Spinal cord (tissue), 10 donors: ENCODE measurements around the gene HOXD8. TPM values are rescaled to one million over a fixed set of nuclear protein-coding genes. Genes with fewer than 3 reads are reported as not detected.

ENCODE experiments used
- DNase-seq, 6 donors: peaks; one replicate each; pipeline versions ENCODE4 v3.0.0 to v3.0.0-alpha.2; 2013 to 2015; ENCODE audit warnings: low spot score in 6 of 6, low read depth in 4 of 6
- H3K27ac ChIP-seq: one replicate; pipeline ENCODE4 v1.5.1; 2013; ENCODE audit warnings: low read depth, low read length, control low read depth
- H3K27me3 ChIP-seq: one replicate; pipeline ENCODE4 v1.6.1; 2013; ENCODE audit warnings: low read length; ENCODE audit not compliant: control insufficient read depth, insufficient read depth
- H3K36me3 ChIP-seq: one replicate; pipeline ENCODE4 v1.6.1; 2013; ENCODE audit warnings: low read length; ENCODE audit not compliant: control insufficient read depth, insufficient read depth
- H3K4me1 ChIP-seq: one replicate; pipeline ENCODE4 v1.6.1; 2013; ENCODE audit warnings: low read length; ENCODE audit not compliant: control insufficient read depth, insufficient read depth
- H3K4me3 ChIP-seq: one replicate; pipeline ENCODE4 v1.5.1; 2013; ENCODE audit warnings: low read depth, low read length, control low read depth
- H3K9me3 ChIP-seq: one replicate; pipeline ENCODE4 v1.6.1; 2013; ENCODE audit warnings: low read length; ENCODE audit not compliant: control insufficient read depth, insufficient read depth
- WGBS: methylation state at CpG from one replicate; pipeline ENCODE4 v1.1.5; 2013; ENCODE audit warnings: missing lambda C conversion rate; ENCODE audit not compliant: insufficient coverage; 5-methylcytosine and 5-hydroxymethylcytosine counted together
- polyA plus RNA-seq, 2 donors: library from polyadenylated mRNA; unstranded; fragments of 120-200 nt; gene quantifications; one replicate each; pipeline ENCODE4 v1.2.1, GENCODE V29; 2013; ENCODE audit not compliant: insufficient read length in 2 of 2
- total RNA-seq, 2 donors: library from RNA; depleted of rRNA in 1 of 2; stranded (reverse); fragments of 120-200 nt in 1 of 2; fragments of >200 nt in 1 of 2; gene quantifications; one replicate each; pipeline versions ENCODE4 v1.2.3 to v1.2.4, GENCODE V29; 2013 to 2014
- donor health status: healthy.

Gene HOXD8
- total and polyA plus RNA-seq, 4 donors = 10.5 to 42.7 (median 21.4) TPM

DNA sequence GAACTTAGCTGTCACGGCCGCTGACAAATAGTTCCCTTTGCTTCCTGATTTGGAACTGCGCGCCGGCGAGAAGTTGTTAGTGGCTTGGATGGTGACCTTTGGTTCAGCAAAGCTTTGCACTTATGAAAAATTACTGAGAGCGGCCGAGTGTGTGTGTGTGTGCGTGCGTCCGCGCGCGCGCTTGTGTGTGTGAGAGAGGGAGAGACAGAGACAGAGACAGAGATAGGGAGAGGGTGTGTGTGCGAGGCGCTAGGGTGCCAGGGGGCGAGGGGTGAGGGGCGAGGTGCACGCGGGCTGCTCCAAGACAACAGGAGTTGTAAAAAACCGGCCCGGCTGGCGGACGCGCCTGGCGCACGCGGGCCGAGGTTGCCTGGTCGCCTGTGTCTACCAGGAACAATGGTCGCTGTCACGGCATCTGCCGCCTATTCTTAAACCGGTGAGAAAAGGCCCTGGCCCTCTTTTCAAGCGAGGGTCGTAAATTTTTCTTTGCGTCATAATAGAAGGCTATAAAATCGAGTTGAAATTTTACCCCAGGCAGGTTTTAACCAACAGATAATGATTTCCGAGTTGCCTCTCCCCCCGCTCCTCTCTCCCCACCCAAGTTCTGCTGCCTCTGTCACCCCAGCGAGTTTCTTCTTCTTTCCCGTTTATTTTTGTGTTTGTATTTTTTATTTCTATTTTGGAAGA, 28.1 kb downstream of the HOXD8 start:
- Histone ChIP-seq H3K4me1 (peaks cover 65% of the 10 kb centered on the region), H3K4me3 (peak overlapping the region; percentile 30), H3K9me3 (no peaks in the 10 kb centered on the region), H3K36me3 (peaks cover 41% of the 10 kb centered on the region), H3K27me3 (peaks cover 35% of the 10 kb centered on the region), H3K27ac (peak overlapping the region; percentile 73)
- peak in 2 of 6 donors; percentile 58 to 90 for DNase-seq
- 4% methylated on average over 34 of the region's 43 CpGs for WGBS

DNA sequence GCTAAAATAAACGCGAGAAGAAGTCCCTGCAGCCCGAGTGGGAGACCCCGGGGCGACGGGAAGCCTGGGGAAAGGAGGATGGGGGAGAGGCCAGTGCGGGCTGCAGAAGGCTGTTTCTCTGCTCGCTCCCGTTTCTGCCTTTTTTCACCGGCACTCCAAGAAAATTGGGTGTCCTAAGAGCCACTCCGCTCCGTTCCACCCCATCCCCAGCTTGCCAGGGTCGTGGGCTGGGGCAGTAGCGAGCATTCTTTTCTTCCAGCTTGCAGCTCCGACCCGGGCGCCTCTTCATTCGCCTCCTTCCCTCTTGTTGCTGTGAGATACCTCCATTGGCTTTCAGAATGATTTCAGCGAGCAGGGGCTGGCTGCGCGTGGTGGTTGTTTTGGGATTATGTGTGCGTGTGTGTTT, 28.7 kb downstream of the HOXD8 start:
- peak overlapping the region; percentile 30 for H3K4me3 ChIP-seq
- peaks cover 38% of the 10 kb centered on the region for H3K27me3 ChIP-seq
- H3K27ac ChIP-seq = peak overlapping the region; percentile 73
- 12% methylated on average over 14 of the region's 22 CpGs for WGBS
- H3K36me3 ChIP-seq = peaks cover 39% of the 10 kb centered on the region
- no peaks in the 10 kb centered on the region for H3K9me3 ChIP-seq
- peaks cover 68% of the 10 kb centered on the region for H3K4me1 ChIP-seq
- peak in 2 of 6 donors; percentile 66 to 88 for DNase-seq

DNA sequence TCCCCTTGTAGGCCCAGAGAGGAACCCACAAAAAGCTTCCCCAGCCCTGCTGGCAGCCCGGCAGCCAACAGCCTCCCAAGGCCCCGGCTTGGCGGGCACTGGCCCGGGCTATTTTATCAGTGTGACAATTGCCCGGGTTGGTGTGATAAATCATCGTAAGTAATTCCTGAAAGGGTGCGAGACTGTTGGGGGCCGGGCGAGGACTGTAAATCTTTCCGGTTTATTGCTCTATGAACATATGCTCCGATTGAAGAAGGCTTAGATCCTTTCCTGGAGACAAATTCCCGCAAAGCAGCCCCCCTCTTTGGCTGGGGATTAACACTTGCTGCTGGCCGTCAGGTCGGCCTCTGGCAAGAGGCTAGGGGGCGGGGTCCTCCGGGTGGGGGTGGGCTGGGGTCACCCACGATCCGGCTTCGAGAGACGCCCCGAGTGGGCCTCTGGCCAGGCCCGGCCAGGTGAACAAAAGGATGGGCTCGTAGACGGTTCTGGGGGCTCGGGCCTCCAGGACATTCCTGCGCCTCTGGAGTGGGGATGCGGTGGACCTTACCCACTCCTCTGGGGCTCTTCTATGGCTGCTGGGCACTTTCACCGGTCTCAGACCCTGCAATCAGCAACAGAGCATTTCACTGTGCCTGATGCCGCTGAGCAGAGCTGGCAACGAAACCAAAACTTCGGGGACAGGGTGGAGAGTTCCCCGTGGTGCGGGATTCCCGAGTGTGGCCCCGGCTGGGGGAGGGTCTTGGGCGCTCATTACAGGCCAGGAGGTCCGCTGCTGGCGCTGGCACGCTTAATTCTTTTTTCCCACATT, 29.6 kb downstream of the HOXD8 start:
- H3K27me3 ChIP-seq = peaks cover 44% of the 10 kb centered on the region
- H3K4me1 ChIP-seq = peaks cover 75% of the 10 kb centered on the region
- H3K9me3 ChIP-seq = no peaks in the 10 kb centered on the region
- peaks cover 39% of the 10 kb centered on the region for H3K36me3 ChIP-seq
- WGBS = 18% methylated on average over 26 of the region's 39 CpGs
- DNase-seq = peak in 2 of 6 donors; percentile 59 to 87
- H3K27ac ChIP-seq = peak overlapping the region; percentile 89
- no peak overlapping the region for H3K4me3 ChIP-seq

DNA sequence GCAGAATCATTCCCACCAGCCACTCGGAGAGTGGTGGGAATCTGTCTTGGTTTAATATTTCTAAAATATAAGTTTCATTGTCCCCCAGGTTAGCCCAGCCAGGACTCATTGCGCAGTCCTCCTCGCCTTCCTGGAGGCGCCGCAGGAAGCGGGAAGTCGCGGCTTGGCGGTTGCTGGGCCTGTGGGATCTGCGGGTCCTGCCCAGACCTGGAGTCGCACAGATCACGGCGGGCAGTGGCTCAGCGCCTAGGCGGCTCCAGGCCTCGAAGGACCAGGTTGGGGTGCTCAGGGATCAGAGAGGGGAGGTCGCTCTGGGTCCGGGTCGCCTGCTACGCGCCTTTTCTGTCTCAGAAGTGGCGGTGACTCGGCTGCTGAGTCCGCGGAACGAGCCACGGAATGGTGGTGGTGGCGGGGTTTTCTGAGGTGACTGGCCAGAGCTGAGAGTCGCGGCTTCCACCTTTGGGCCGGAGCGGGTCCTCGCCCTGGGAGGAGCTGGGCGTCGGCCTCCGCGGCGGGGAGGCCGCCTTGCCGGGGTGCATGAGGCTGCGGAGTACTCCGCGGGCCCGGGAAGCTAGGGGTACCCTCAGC, 30.3 kb downstream of the HOXD8 start:
- H3K27me3 ChIP-seq = peaks cover 51% of the 10 kb centered on the region
- DNase-seq = peak in 2 of 6 donors; percentile 38 to 62

DNA sequence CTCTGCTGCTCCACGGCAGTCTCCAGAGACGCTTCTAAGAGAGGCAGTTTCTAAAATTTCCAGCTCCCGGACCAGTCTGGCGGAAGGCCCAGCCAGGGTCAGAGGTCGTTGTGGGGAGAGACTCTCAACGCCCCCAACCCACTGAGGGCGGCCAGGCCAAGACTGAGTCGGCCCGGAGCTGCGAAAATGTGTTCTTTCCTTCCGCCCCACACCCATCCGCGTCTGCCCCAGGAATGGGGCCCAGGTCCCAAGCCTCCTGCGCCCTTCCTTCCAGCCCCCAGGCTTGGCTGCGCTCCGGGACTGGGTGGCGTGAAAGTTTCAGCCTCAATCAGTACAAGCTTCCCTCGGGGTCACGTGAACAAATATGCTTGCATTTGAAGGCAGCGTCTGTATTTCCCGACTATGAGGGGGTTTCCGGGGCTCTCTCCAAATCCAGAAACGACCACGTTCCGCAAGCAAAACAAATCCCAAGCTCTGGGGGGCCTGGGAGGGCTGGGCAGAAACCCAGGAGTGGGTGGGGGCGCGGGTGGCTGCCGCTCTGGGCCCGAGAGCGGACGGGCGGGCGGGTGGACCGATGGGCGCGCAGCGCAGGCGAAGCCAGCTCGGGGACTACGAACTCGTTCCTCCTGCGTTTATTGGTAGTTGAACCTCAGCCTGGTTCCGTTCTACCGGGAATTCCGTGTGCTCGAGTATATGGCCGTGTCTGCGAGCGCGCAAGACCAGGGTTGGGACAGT, 30.9 kb downstream of the HOXD8 start:
- Histone ChIP-seq H3K4me1 (peaks cover 85% of the 10 kb centered on the region), H3K27ac (peak overlapping the region; percentile 89), H3K36me3 (peaks cover 45% of the 10 kb centered on the region), H3K4me3 (peak overlapping the region; percentile 31), H3K27me3 (peaks cover 57% of the 10 kb centered on the region), H3K9me3 (no peaks in the 10 kb centered on the region)
- WGBS = 23% methylated on average over 44 of the region's 50 CpGs
- peak in 2 of 6 donors; percentile 70 to 84 for DNase-seq

More for the DNA sequence above, 30.3 kb downstream of the HOXD8 start:
- WGBS = 31% methylated on average over 43 of the region's 44 CpGs
- Histone ChIP-seq H3K27ac (peak overlapping the region; percentile 89), H3K9me3 (no peaks in the 10 kb centered on the region), H3K36me3 (peaks cover 42% of the 10 kb centered on the region), H3K4me1 (peaks cover 80% of the 10 kb centered on the region), H3K4me3 (peak overlapping the region; percentile 31)

DNA sequence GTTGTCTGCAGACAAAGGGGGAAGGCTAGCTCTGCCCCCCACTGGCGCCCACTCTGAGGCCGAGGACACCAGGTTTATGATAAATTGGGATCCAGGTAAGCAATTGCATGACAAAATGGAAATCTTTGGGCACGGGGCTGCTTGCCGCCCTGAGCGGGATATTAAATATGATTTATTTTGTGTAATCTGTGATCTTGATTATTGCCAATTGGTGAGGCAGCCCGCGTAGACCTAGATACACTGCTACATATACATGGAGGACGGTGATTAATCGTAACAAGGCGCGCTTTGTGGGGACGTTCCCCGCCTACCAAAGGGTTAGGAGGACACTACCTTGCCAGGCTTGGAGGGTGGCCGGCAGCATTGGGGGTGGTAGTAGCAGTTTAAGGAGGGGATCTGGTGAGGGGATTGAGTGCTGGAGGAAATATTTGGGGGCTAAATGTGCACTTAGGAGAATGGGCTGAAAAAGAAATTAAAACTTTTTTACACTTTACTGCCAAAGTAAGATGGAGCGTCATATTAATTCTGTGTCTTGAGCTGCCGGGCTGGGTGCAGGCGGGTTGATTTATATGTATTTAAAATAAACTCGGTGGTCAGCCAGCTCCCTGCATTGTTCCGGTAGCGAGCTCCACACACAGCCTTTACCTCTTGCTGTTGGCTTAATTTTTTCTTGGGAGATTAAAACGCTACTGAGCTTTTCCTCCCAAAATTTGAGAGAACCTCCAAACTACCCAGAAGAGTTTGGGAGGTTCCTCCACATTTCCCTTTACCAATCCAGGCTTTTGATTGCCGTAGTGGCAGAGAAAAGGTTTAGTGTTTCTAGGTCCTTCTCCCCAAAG, 31.7 kb downstream of the HOXD8 start:
- peaks cover 43% of the 10 kb centered on the region for H3K36me3 ChIP-seq
- H3K9me3 ChIP-seq = no peaks in the 10 kb centered on the region
- 45% methylated on average over 12 of the region's 22 CpGs for WGBS
- H3K4me1 ChIP-seq = peaks cover 84% of the 10 kb centered on the region
- peak overlapping the region; percentile 31 for H3K4me3 ChIP-seq
- peak in 1 of 6 donors; percentile 80 for DNase-seq
- H3K27ac ChIP-seq = peak overlapping the region; percentile 89
- peaks cover 57% of the 10 kb centered on the region for H3K27me3 ChIP-seq

DNA sequence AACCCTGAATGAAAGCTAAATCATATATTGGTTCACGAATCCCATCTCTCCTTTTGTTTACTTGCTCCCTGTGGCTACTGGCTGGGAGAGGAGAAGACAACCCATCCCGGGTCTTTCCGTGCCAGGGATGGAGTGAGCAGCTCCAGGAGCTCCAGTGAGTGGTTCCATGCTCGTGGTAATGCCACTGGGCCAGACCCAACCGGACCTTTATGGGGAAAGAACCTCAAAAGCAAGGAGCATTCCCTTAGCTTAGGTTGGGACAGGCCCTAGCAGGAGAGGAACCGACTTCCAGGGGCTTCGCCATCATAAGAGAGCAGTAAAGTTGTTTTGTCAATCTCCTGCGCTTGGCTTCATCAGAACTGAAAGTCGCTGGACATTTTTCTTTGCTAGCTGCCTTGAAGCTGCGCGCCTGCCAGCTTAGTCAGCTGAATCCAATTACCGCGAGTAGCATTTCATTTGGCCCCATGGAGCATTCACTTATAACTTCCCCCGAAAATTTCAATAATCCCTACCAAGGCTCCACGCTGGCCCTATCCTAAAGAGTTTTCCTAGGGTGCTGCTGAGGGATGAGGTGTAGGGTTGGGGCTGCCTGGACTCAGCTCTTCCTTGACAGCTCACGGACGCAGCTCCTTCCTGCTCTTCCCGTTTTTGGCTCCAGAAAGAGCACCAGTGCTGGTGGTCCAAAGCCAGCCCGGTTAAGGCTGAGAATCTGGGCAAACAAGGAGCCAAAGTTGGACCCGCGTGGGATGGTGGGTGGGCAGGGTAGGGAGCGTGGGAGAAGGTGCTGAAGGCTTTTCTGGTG, 32.5 kb downstream of the HOXD8 start:
- Histone ChIP-seq H3K4me1 (peaks cover 78% of the 10 kb centered on the region), H3K27me3 (peaks cover 52% of the 10 kb centered on the region), H3K36me3 (peaks cover 40% of the 10 kb centered on the region), H3K4me3 (peak overlapping the region; percentile 7), H3K9me3 (no peaks in the 10 kb centered on the region), H3K27ac (peak overlapping the region; percentile 89)
- peak in 2 of 6 donors; percentile 68 to 91 for DNase-seq
- 21% methylated on average over 10 of the region's 22 CpGs for WGBS

DNA sequence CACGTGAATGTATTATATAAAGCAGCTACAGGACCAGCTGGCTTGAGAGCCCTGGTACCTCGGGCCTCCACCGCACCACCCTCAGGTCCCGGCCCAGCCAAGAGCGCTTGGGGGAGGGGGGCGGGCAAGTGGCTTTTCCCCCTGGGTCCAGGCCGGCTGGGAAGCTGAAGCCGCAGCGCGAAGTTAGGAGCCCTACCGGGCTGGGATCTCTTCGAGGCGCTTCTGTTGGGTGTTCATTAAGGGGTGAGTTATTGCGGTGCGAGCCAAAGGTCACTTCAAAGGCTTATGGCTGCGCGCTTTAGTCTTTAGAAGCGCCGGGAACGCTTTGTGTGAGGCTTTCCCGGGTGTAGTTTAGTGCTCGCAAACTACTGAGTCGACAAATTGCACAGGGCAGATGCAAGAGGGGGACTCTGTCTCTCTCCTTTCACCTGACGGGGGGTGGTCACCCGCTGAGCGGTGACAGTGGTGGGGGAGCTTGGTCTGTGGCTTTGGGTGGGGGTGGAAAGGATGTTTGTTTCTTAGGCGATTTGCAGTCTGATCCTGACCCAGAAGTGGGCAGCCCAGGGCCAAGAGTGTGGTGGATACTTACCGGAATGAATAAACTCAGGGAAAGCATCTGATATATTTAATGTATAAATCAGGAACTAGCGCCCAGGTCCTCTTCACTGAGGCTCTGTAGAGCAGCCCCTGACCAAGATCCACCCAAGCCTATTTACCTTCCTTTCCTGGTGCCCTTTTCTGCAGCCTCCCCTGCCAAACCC, 33.6 kb downstream of the HOXD8 start:
- peak overlapping the region; percentile 89 for H3K27ac ChIP-seq
- H3K36me3 ChIP-seq = peaks cover 34% of the 10 kb centered on the region
- DNase-seq = peak in 1 of 6 donors; percentile 88
- WGBS = 16% methylated on average over 22 of the region's 29 CpGs
- peaks cover 47% of the 10 kb centered on the region for H3K27me3 ChIP-seq
- peaks cover 68% of the 10 kb centered on the region for H3K4me1 ChIP-seq
- H3K9me3 ChIP-seq = no peaks in the 10 kb centered on the region
- no peak overlapping the region for H3K4me3 ChIP-seq
